GM12864 (cell line): Measurements from ENCODE around the gene CYP8B1.

Source experiments
- DNase-seq: peaks from one replicate; pipeline ENCODE4 v3.0.0-alpha.2; 2011; ENCODE audit warnings: low read depth
- H3K4me3 ChIP-seq: 2 replicates; pipeline ENCODE4 v1.5.1; 2011; ENCODE audit warnings: mild to moderate bottlenecking, low read depth, low read length, control low read depth
- TF ChIP-seq, protein P1 (sequence below): IDR thresholded peaks from 2 replicates; pipeline ENCODE4 v1.5.1; 2011; ENCODE audit warnings: low read depth, mild to moderate bottlenecking, moderate library complexity, low read length, control low read depth, inconsistent platforms; ENCODE audit errors: missing control alignments

The CYP8B1 gene

DNA sequence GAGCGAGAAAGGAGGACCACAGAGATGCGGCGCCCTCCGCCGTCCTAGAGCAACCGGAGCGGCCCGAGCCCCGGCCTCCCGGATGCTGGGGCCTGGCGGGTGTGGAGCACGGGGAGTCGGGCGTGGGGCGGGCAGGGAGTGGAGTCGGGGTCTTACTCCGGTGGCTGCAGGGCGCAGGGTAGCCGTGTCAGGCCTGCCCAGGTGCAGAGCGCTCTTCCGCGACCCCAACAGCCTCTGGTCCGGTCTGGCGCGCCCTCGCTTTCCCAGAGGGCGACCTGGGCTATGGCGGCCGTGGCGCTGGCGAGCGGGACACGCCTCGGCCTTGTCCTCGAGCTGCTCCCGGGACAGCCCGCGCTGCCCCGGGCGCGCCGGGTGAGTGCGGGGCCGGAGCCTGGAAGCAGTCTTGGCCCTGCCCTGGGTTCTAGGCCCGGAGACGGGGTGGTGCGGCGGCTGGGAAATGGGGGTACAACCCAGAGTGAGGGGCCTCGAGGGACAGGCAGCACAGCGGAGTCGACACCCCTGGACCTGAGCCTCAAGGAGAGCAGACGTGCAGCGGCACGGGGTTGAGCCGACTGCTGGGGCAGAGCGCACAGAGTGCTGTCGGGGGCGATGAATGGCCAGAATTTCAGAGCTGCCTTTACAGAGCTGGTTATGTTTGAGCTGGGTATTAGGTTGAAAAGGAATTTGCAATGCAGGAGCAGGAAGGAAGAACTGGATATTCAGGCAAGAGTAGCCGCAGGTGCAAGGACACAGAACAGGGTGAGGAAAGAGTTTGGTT, 30.6 kb upstream of the CYP8B1 start, which contains the start of gene ZNF662:
Gene ZNF662, plus strand, starts transcription at position 73 of the 778 bp plus-strand sequence. CDS start 1,973 bp downstream, outside the sequence.
- H3K4me3 ChIP-seq, result no peak within 1 kb of the TSS
- TF ChIP-seq, protein P1, sequence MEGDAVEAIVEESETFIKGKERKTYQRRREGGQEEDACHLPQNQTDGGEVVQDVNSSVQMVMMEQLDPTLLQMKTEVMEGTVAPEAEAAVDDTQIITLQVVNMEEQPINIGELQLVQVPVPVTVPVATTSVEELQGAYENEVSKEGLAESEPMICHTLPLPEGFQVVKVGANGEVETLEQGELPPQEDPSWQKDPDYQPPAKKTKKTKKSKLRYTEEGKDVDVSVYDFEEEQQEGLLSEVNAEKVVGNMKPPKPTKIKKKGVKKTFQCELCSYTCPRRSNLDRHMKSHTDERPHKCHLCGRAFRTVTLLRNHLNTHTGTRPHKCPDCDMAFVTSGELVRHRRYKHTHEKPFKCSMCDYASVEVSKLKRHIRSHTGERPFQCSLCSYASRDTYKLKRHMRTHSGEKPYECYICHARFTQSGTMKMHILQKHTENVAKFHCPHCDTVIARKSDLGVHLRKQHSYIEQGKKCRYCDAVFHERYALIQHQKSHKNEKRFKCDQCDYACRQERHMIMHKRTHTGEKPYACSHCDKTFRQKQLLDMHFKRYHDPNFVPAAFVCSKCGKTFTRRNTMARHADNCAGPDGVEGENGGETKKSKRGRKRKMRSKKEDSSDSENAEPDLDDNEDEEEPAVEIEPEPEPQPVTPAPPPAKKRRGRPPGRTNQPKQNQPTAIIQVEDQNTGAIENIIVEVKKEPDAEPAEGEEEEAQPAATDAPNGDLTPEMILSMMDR, result no peak
- no peak for DNase-seq

- TF ChIP-seq, protein P1, result no peak
- DNase-seq, result no peak
- H3K4me3 ChIP-seq, result no peak overlapping the region
These were observed 30.0 kb upstream of the CYP8B1 start for GRCh38 chr3:42905740-42906069.

GRCh38 chr3:42904076-42904475, 28.4 kb upstream of the CYP8B1 start:
- no peak overlapping the region for H3K4me3 ChIP-seq
- TF ChIP-seq, protein P1, result no peak
- no peak for DNase-seq

- no peak for DNase-seq
- no peak overlapping the region for H3K4me3 ChIP-seq
- TF ChIP-seq, protein P1, result no peak
These were observed 26.6 kb upstream of the CYP8B1 start for GRCh38 chr3:42902257-42902656.

DNA sequence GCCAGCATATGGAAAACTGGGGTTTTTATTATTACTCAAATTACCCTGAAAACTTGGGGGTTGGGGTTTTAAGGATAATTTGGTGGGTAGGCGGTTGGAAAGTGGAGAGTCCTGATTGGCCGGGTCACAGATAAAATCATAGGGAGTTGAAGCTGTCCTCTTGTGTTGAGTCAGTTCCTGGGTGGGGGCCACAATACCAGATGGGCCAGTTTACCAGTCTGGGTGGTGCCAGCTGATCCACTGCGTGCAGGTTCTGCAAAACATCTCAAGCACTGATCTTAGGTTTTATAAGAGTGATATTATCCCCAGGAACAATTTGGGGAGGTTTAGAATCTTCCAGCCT, 25.4 kb upstream of the CYP8B1 start:
- no peak for DNase-seq
- TF ChIP-seq, protein P1, result no peak

DNA sequence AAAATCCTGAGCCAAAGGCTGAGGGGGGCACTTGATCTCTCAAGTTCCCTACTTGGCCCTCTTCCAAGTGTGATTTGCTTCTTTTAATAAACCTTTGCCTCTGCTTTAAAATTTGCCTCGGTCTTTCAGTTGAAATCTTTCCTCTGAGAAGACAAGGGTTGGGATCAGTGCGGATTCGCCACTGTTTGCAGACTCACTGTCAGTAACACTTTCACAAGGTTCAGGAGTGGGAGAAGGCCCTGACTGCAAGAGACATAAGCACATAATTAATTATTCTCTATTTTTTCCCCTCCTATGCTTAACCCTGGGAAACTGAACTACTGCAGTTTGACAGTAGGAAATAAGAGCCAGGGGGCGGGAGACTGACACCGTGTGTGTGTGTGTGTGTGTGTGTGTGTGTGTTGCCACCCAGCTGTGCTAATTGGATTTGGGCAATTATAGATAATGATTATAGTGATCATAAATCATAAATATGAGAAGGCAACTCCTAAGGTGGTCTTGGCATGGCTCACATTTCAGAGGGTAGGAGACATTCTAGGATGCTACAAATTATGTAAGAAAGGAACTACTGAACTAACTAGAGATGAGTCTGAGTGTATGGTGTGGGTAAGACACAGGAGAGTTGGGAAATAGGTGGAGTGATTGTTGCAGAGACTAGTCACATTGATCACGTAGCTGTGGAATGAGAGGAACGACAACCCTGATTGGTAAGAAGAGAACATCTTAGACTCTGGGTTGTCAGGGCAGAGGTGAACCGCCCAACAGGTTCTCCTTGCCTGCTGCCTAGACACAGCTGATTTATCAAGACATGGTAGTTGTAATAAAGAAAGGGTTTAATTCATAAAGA, 24.8 kb upstream of the CYP8B1 start:
- no peak overlapping the region for H3K4me3 ChIP-seq
- no peak for DNase-seq
- TF ChIP-seq, protein P1, result no peak

More for the DNA sequence above, 25.4 kb upstream of the CYP8B1 start:
- no peak overlapping the region for H3K4me3 ChIP-seq
